ENCODE data around the gene RAB37.

Gene RAB37

GRCh38 chr17:74736513-74737298 lies at the start of gene RAB37:
Gene RAB37, plus strand, starts transcription at chr17:74737256. Its CDS starts 17 bp downstream, at chr17:74737273.
- no peak for DNase-seq (ENCODE audit: low read depth)

- DNase-seq (ENCODE audit: low read depth) = no peak
Observed at GRCh38 chr17:74687886-74688285, 49.2 kb upstream of the RAB37 start.

GRCh38 chr17:74690409-74690825 lies 46.6 kb upstream of the RAB37 start:
- DNase-seq (ENCODE audit: low read depth) = no peak

GRCh38 chr17:74691151-74691550 lies 45.9 kb upstream of the RAB37 start:
- DNase-seq (ENCODE audit: low read depth) = no peak

GRCh38 chr17:74694081-74694480 lies 43.0 kb upstream of the RAB37 start:
- DNase-seq (ENCODE audit: low read depth) = no peak

- no peak for DNase-seq (ENCODE audit: low read depth)
Observed at GRCh38 chr17:74695629-74696028, 41.4 kb upstream of the RAB37 start.

GRCh38 chr17:74697515-74697914 lies 39.5 kb upstream of the RAB37 start:
- no peak for DNase-seq (ENCODE audit: low read depth)

- no peak for DNase-seq (ENCODE audit: low read depth)
Observed at GRCh38 chr17:74698069-74698468, 39.0 kb upstream of the RAB37 start.

GRCh38 chr17:74699236-74699635 lies 37.8 kb upstream of the RAB37 start:
- no peak for DNase-seq (ENCODE audit: low read depth)

GRCh38 chr17:74702116-74702871 lies 34.8 kb upstream of the RAB37 start:
- no peak for DNase-seq (ENCODE audit: low read depth)

GRCh38 chr17:74703311-74703710 lies 33.7 kb upstream of the RAB37 start:
- DNase-seq (ENCODE audit: low read depth) = no peak

GRCh38 chr17:74704544-74704943 lies 32.5 kb upstream of the RAB37 start:
- DNase-seq (ENCODE audit: low read depth) = no peak

- no peak for DNase-seq (ENCODE audit: low read depth)
Observed at GRCh38 chr17:74711058-74711824, 25.8 kb upstream of the RAB37 start.

GRCh38 chr17:74712301-74712700 lies 24.8 kb upstream of the RAB37 start:
- DNase-seq (ENCODE audit: low read depth) = no peak

GRCh38 chr17:74712756-74713155 lies 24.3 kb upstream of the RAB37 start, which contains the start of gene CD300LF:
Gene CD300LF, minus strand, starts transcription at chr17:74712923. Its CDS starts 57 bp downstream, at chr17:74712866.
- DNase-seq (ENCODE audit: low read depth) = no peak

- DNase-seq (ENCODE audit: low read depth) = no peak
Observed at GRCh38 chr17:74713171-74713755, 23.8 kb upstream of the RAB37 start.

GRCh38 chr17:74715144-74715543 lies 21.9 kb upstream of the RAB37 start:
- DNase-seq (ENCODE audit: low read depth) = no peak

- no peak for DNase-seq (ENCODE audit: low read depth)
Observed at GRCh38 chr17:74720506-74720905, 16.6 kb upstream of the RAB37 start.

GRCh38 chr17:74722782-74723181 lies 14.3 kb upstream of the RAB37 start:
- DNase-seq (ENCODE audit: low read depth) = no peak

- DNase-seq (ENCODE audit: low read depth) = no peak
Observed at GRCh38 chr17:74723891-74724290, 13.2 kb upstream of the RAB37 start.

GRCh38 chr17:74725111-74725510 lies 11.9 kb upstream of the RAB37 start:
- DNase-seq (ENCODE audit: low read depth) = no peak

GRCh38 chr17:74728033-74728701 lies 8.9 kb upstream of the RAB37 start:
- DNase-seq (ENCODE audit: low read depth) = no peak

All from EH (cell line).